ENCODE results near the gene UTRN.

DNA sequence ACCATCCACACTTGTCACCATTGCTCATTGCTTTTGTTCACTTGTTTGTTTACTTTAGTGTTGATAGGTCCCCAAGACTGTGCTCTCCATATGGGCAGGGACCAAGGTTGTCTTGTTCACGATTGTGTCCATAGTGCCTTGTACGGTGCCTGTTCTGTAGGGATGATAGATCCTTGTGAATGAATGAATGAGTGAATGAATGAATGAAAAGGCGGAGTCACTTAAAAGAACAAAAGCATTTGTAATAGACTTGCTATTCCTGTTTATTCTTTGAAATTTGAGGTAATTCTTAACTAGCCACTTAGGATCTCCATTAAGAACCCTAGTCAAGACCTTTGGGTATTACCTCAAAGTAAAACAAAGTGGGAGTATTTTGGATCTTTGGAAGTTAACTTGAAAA lies 47.0 kb downstream of the UTRN start:
- TF ChIP-seq ZNF274 (IDR thresholded peaks at IDR 0.05; ENCODE audit: insufficient read depth, insufficient read length) (no peak), POLR2AphosphoS5 (IDR thresholded peaks at IDR 0.05; ENCODE audit: low read length) (no peak), CBFB (IDR thresholded peaks at IDR 0.05; ENCODE audit: low read depth) (no peak)
- TF ChIP-seq, protein P1, sequence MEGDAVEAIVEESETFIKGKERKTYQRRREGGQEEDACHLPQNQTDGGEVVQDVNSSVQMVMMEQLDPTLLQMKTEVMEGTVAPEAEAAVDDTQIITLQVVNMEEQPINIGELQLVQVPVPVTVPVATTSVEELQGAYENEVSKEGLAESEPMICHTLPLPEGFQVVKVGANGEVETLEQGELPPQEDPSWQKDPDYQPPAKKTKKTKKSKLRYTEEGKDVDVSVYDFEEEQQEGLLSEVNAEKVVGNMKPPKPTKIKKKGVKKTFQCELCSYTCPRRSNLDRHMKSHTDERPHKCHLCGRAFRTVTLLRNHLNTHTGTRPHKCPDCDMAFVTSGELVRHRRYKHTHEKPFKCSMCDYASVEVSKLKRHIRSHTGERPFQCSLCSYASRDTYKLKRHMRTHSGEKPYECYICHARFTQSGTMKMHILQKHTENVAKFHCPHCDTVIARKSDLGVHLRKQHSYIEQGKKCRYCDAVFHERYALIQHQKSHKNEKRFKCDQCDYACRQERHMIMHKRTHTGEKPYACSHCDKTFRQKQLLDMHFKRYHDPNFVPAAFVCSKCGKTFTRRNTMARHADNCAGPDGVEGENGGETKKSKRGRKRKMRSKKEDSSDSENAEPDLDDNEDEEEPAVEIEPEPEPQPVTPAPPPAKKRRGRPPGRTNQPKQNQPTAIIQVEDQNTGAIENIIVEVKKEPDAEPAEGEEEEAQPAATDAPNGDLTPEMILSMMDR (IDR thresholded peaks at IDR 0.05 in 2 of 3, conservative IDR thresholded peaks at IDR 0.05 in 1 of 3; ENCODE audit: control insufficient read depth in 2 of 3, extremely low read depth in 1 of 3, insufficient read depth in 1 of 3, low read depth in 3 of 3, low read length in 3 of 3): no peak

All from GM12878 (cell line).